GM12878 (cell line): Measurements from ENCODE around the gene PPP3CA. TPM values are rescaled to one million over a fixed set of nuclear protein-coding genes. Genes with fewer than 3 reads are reported as not detected.

ENCODE experiments used
- ATAC-seq: fragments of 200-7000 bp; cut with Tn5 transposase; 3 replicates; pipeline ENCODE4 v1.9.1; 2020; ENCODE audit warnings: mild to moderate bottlenecking, moderate library complexity
- BruUV-seq: library from RNA; stranded (reverse); fragments of 400-500 nt; replicated peaks from 2 replicates; lab custom pipeline; 2021; lab: Mats Ljungman, UMichigan
- CTCF ChIA-PET: fragments of 300-600 bp; sonication (Branson Sonifier 250); formaldehyde crosslinking; extraction: SDS; loops from one replicate; lab custom pipeline; 2021; ENCODE audit warnings: inconsistent platforms; lab: Yijun Ruan, JAX
- POLR2A ChIA-PET: fragments of 350-600 bp; formaldehyde crosslinking; extraction: SDS; loops from one replicate; lab custom pipeline; 2021; ENCODE audit warnings: inconsistent platforms; lab: Charles Lee
- RAD21 ChIA-PET: fragments of 300-600 bp; sonication (Branson Sonifier 250); formaldehyde crosslinking; loops from one replicate; lab custom pipeline; 2023; ENCODE audit warnings: antibody characterized with exemption; ENCODE audit not compliant: unreplicated experiment; lab: Charles Lee
- SMC1A ChIA-PET: fragments of 300-600 bp; sonication (Branson Sonifier 250); formaldehyde crosslinking; loops from one replicate; lab custom pipeline; 2023; ENCODE audit not compliant: unreplicated experiment, uncharacterized antibody; lab: Charles Lee
- DNase-seq: peaks from one replicate; pipeline ENCODE4 v3.0.0-alpha.2; 2011; ENCODE audit warnings: low read depth, low spot score
- FAIRE-seq: peaks from 3 replicates; lab custom pipeline; 2011; peaks lifted over from hg19 to GRCh38; lab: Jason Lieb, UNC
- H2AFZ ChIP-seq: 2 replicates; pipeline ENCODE4 v1.6.0; 2011; ENCODE audit warnings: low read depth, low read length, control low read depth; ENCODE audit not compliant: control insufficient read depth
- H3K27ac ChIP-seq: 2 replicates; pipeline ENCODE4 v1.5.1; 2011; ENCODE audit warnings: control low read depth; ENCODE audit not compliant: control insufficient read depth, insufficient read depth
- H3K27me3 ChIP-seq, 2 experiments: replicated peaks in 1 of 2; 2 replicates each; pipeline versions ENCODE4 v1.6.0 to v1.6.1; 2011; ENCODE audit warnings: low read length in 1 of 2; ENCODE audit not compliant: control insufficient read depth in 2 of 2, insufficient read depth in 2 of 2
- H3K36me3 ChIP-seq, 2 experiments: 2 replicates each; pipeline ENCODE4 v1.5.1; 2011; ENCODE audit warnings: low read length in 1 of 2; ENCODE audit not compliant: control insufficient read depth in 2 of 2, insufficient read depth in 2 of 2
- H3K4me1 ChIP-seq: 2 replicates; pipeline ENCODE4 v1.6.1; 2011; ENCODE audit warnings: mild to moderate bottlenecking, low read length, moderate library complexity, mixed read lengths; ENCODE audit not compliant: control insufficient read depth, insufficient read depth
- H3K4me2 ChIP-seq: 2 replicates; pipeline ENCODE4 v1.6.0; 2011; ENCODE audit warnings: control low read depth; ENCODE audit not compliant: control insufficient read depth, insufficient read depth
- H3K4me3 ChIP-seq: fragments of 200-600 bp; sonication (generic); 2 replicates; pipeline ENCODE4 v1.5.1; 2016
- H3K79me2 ChIP-seq: 2 replicates; pipeline ENCODE4 v1.6.0; 2011; ENCODE audit warnings: low read length; ENCODE audit not compliant: control insufficient read depth, insufficient read depth
- H3K9ac ChIP-seq: 2 replicates; pipeline ENCODE4 v1.8.0; 2011; ENCODE audit warnings: low read length, control low read depth, mixed read lengths; ENCODE audit not compliant: control insufficient read depth, insufficient read depth
- H3K9me3 ChIP-seq: replicated peaks from 3 replicates; pipeline ENCODE4 v1.5.1; 2011; ENCODE audit warnings: mild to moderate bottlenecking, low read length; ENCODE audit not compliant: control insufficient read depth, insufficient read depth
- H4K20me1 ChIP-seq: 2 replicates; pipeline ENCODE4 v1.6.0; 2011; ENCODE audit not compliant: control insufficient read depth, insufficient read depth
- ATF7 ChIP-seq: fragments of 450-650 bp; IDR thresholded peaks from 2 replicates; pipeline ENCODE4 v1.6.1; 2016; ENCODE audit warnings: low read depth, mild to moderate bottlenecking
- BCL11A ChIP-seq: IDR thresholded peaks from 2 replicates; pipeline ENCODE4 v1.6.1; 2011; ENCODE audit warnings: low read depth, low read length
- EZH2 ChIP-seq: IDR thresholded peaks from 2 replicates; pipeline ENCODE4 v1.6.1; 2012; ENCODE audit warnings: low read depth, mild to moderate bottlenecking, control low read depth, inconsistent platforms, low read length, borderline replicate concordance; ENCODE audit not compliant: control insufficient read depth
- FOXM1 ChIP-seq: IDR thresholded peaks from 2 replicates; pipeline ENCODE4 v1.6.1; 2012; ENCODE audit warnings: low read depth, mild to moderate bottlenecking, inconsistent platforms, low read length, moderate library complexity
- IRF4 ChIP-seq: IDR thresholded peaks from 2 replicates; pipeline ENCODE4 v1.6.1; 2011; ENCODE audit warnings: low read depth, low read length
- KDM1A ChIP-seq: fragments of 200-600 bp; sonication (generic); IDR thresholded peaks from 2 replicates; pipeline ENCODE4 v1.6.1; 2016; ENCODE audit warnings: borderline replicate concordance
- MTA2 ChIP-seq: fragments of 450-650 bp; IDR thresholded peaks from 2 replicates; pipeline ENCODE4 v1.6.1; 2016; ENCODE audit warnings: low read depth, mild to moderate bottlenecking, moderate library complexity
- PAX8 ChIP-seq: fragments of 450-650 bp; IDR thresholded peaks from 2 replicates; pipeline ENCODE4 v1.6.1; 2017; ENCODE audit warnings: mild to moderate bottlenecking, moderate library complexity
- PKNOX1 ChIP-seq: fragments of 450-650 bp; IDR thresholded peaks from 2 replicates; pipeline ENCODE4 v1.6.1; 2016; ENCODE audit warnings: mild to moderate bottlenecking
- PML ChIP-seq: IDR thresholded peaks from 2 replicates; pipeline ENCODE4 v1.6.1; 2012; ENCODE audit warnings: low read length, inconsistent platforms
- RB1 ChIP-seq: fragments of 450-650 bp; formaldehyde crosslinking; IDR thresholded peaks from 2 replicates; pipeline ENCODE4 v1.6.1; 2017; ENCODE audit warnings: mild to moderate bottlenecking, borderline replicate concordance
- SMAD1 ChIP-seq: fragments of 450-650 bp; IDR thresholded peaks from 2 replicates; pipeline ENCODE4 v1.6.1; 2018; ENCODE audit warnings: mild to moderate bottlenecking, low read depth; ENCODE audit not compliant: partially characterized antibody
- SREBF2 ChIP-seq: IDR thresholded peaks from 2 replicates; pipeline ENCODE4 v1.6.1; 2012; ENCODE audit warnings: mild to moderate bottlenecking, low read length
- YBX1 ChIP-seq: fragments of 450-650 bp; IDR thresholded peaks from 2 replicates; pipeline ENCODE4 v1.6.1; 2016; ENCODE audit warnings: antibody characterized with exemption
- ZBTB33 ChIP-seq: fragments of 450-650 bp; IDR thresholded peaks from 2 replicates; pipeline ENCODE4 v1.6.1; 2017; ENCODE audit warnings: mild to moderate bottlenecking
- ZNF207 ChIP-seq: fragments of 450-650 bp; IDR thresholded peaks from 2 replicates; pipeline ENCODE4 v1.6.1; 2014; ENCODE audit warnings: antibody characterized with exemption, mild to moderate bottlenecking, borderline replicate concordance
- WGBS: methylation state at CpG from one replicate; pipeline ENCODE4 v1.1.6; 2016; ENCODE audit warnings: low lambda C conversion rate; ENCODE audit not compliant: insufficient replicate concordance, insufficient coverage; ENCODE audit errors: missing lambda C conversion rate; 5-methylcytosine and 5-hydroxymethylcytosine counted together
- in situ Hi-C: fragments of 300-500 bp; cut with MboI; formaldehyde crosslinking; loops from 9 replicates; pipeline ENCODE4 v1.14.3; 2018; ENCODE audit warnings: mixed read lengths
- intact Hi-C: fragments of 100-400 bp; cut with micrococcal nuclease; formaldehyde crosslinking; loops from one replicate; pipeline ENCODE4 v1.14.2; 2022; ENCODE audit not compliant: unreplicated experiment
- polyA plus RNA-seq, 11 experiments: library from polyadenylated mRNA; depleted of rRNA in 4 of 11; unstranded in 6 of 11; stranded (reverse) in 5 of 11; fragments of >200 nt; fragmentation: Nextera tagmentation in 4 of 11; fragmentation: Illumina TruSeq in 1 of 11; extraction: Ambion mirVana in 4 of 11; extraction: Trizol in 1 of 11; gene quantifications; 1 replicate in 1 of 11; 2 replicates in 10 of 11; pipeline versions ENCODE4 v1.2.1 to v1.2.3, GENCODE V29; 2011 to 2016; ENCODE audit warnings: inconsistent platforms in 2 of 11, missing spikeins in 2 of 11, low read depth in 1 of 11
- total RNA-seq, 4 experiments: library from RNA; depleted of rRNA in 3 of 4; stranded (reverse); fragments of >200 nt in 3 of 4; fragmentation: Illumina TruSeq in 1 of 4; extraction: Trizol in 1 of 4; gene quantifications; 2 replicates each; pipeline versions ENCODE4 v1.2.1 to v1.2.3, GENCODE V29; 2013 to 2021

PPP3CA gene
- total and polyA plus RNA-seq, 10 of the 15 experiments (the other 5 are each of a cell fraction or from before 2014, with no cell fraction given) = 0.33 to 9.0 (median 1.0) TPM

DNA sequence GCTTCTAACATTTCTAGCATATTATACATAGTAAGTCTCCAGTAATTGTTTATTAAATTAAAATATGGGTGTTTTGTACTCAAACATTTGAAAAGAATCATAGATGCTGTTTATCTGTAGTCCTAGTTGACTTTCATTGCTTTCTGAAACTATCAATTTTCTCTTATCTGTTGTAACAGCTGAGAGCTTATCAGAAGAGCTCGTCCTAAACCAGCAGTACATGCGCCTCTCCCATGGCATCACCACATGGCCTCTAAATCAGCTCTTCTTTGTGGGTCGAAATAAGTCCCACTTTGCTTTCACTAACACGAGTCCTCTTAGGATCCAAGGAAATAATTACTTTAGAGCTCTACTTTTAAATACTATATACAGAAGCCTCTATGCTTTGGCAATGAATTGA lies 55.1 kb downstream of the PPP3CA start:
- RAD21 ChIA-PET = no interaction called here
- POLR2A ChIA-PET = interaction anchor here (0.7 kb wide), 1 partner anchor 163 kb away, joined by 3 read pairs; no protein-coding TSS in a partner anchor
- WGBS = 71% methylated on average over 4 of the region's 4 CpGs
- no peak overlapping the region for H3K4me2 ChIP-seq
- H2AFZ ChIP-seq = no peak overlapping the region
- CTCF ChIA-PET = interaction anchor here (0.5 to 0.6 kb wide), 2 partner anchors 121 to 194 kb away, joined by 3 read pairs; no protein-coding TSS in a partner anchor
- BruUV-seq = no TSS peak
- in situ Hi-C loops = no loop called here
- intact Hi-C loops = no loop called here
- SMC1A ChIA-PET = interaction anchor here (1.2 to 1.9 kb wide), 2 partner anchors 10 to 13 kb away, joined by 3 to 7 read pairs; no protein-coding TSS in a partner anchor
- DNase-seq (no peak), ATAC-seq (no peak), FAIRE-seq (no peak)
- H3K27me3 ChIP-seq = no peaks in the 10 kb centered on the region
- no peak overlapping the region for H3K27ac ChIP-seq
- H3K9me3 ChIP-seq = no peaks in the 10 kb centered on the region
- TF ChIP-seq BCL11A (no peak), SMAD1 (no peak), PAX8 (no peak), KDM1A (no peak), YBX1 (no peak), EZH2 (no peak), ZBTB33 (no peak), MTA2 (no peak), ZNF207 (no peak), PML (no peak), PKNOX1 (no peak), SREBF2 (no peak), ATF7 (no peak), RB1 (no peak), FOXM1 (no peak), IRF4 (no peak)
- no peaks in the 10 kb centered on the region for H3K4me1 ChIP-seq
- H3K9ac ChIP-seq = no peak overlapping the region
- no peaks in the 10 kb centered on the region for H4K20me1 ChIP-seq
- H3K36me3 ChIP-seq = no peaks in the 10 kb centered on the region
- H3K79me2 ChIP-seq = no peaks in the 10 kb centered on the region
- H3K4me3 ChIP-seq = no peak overlapping the region
